ENCODE data around the gene COPS4. TPM values are rescaled to one million over a fixed set of nuclear protein-coding genes. Genes with fewer than 3 reads are reported as not detected.

Gene COPS4
- total and polyA plus RNA-seq, 10 of the 15 experiments (the other 5 are each of a cell fraction or from before 2014, with no cell fraction given), result 34.2 to 159 (median 66.7) TPM

GRCh38 chr4:83112231-83112630 lies 77.2 kb downstream of the COPS4 start (continued):
- TF ChIP-seq MAX (IDR thresholded peaks at IDR 0.05; ENCODE audit: low read depth, low read length) (no peak), ZNF622 (IDR thresholded peaks at IDR 0.05) (no peak), BCL11A (IDR thresholded peaks at IDR 0.05; ENCODE audit: low read depth, low read length) (no peak), TBL1XR1 (IDR thresholded peaks at IDR 0.05; ENCODE audit: low read depth, low read length) (peak; percentile 30; the same call in 1 of the 2 replicates), IKZF2 (IDR thresholded peaks at IDR 0.05) (peak; percentile 74 to 83), EED (IDR thresholded peaks at IDR 0.05; ENCODE audit: low read depth) (peak; percentile 76), JUNB (IDR thresholded peaks at IDR 0.05) (0 out of 2 replicates have a peak, but pooled peaks have one; percentile 5), RELB (IDR thresholded peaks at IDR 0.05; ENCODE audit: low read depth) (0 out of 2 replicates have a peak, but pooled peaks have one; percentile 23), ZBTB40 (IDR thresholded peaks at IDR 0.05; ENCODE audit: borderline replicate concordance) (no peak), POLR2A (IDR thresholded peaks at IDR 0.05; ENCODE audit: low read depth, low read length) (no peak), PBX3 (IDR thresholded peaks at IDR 0.05; ENCODE audit: insufficient replicate concordance, low read depth, low read length) (no peak), CEBPB (IDR thresholded peaks at IDR 0.05; ENCODE audit: borderline replicate concordance in 1 of 2, low read depth in 2 of 2, low read length in 2 of 2) (no peak), RUNX3 (IDR thresholded peaks at IDR 0.05; ENCODE audit: low read length) (no peak; the same call in 1 of the 2 replicates), MEF2B (IDR thresholded peaks at IDR 0.05; ENCODE audit: partially characterized antibody, poor library complexity, severe bottlenecking) (peak; percentile 81), ZBTB33 (IDR thresholded peaks at IDR 0.05) (no peak), ESRRA (IDR thresholded peaks at IDR 0.05; ENCODE audit: low read length) (no peak), TCF12 (IDR thresholded peaks at IDR 0.05; ENCODE audit: low read depth, low read length) (0 out of 2 replicates have a peak, but pooled peaks have one; percentile 42), USF1 (IDR thresholded peaks at IDR 0.05; ENCODE audit: borderline replicate concordance, extremely low read length, insufficient read depth, low read depth, low read length) (no peak), BACH1 (IDR thresholded peaks at IDR 0.05; ENCODE audit: borderline replicate concordance) (no peak)

All from GM12878 (cell line).